Thyroid gland (tissue), 4 donors: Measurements from ENCODE around the gene SEPTIN11. TPM values are rescaled to one million over a fixed set of nuclear protein-coding genes. Genes with fewer than 3 reads are reported as not detected.

Experiments used
- DNase-seq, 2 donors: peaks; one replicate each; pipeline ENCODE4 v3.0.0-alpha.2; 2019
- H3K27ac ChIP-seq, 3 donors: fragments of 200-600 bp; sonication (generic); 1 replicate in 2 of 3; 2 replicates in 1 of 3; pipeline ENCODE4 v1.5.1; 2016 to 2019; ENCODE audit warnings: mild to moderate bottlenecking in 1 of 3, moderate library complexity in 1 of 3
- H3K27me3 ChIP-seq: fragments of 200-600 bp; sonication (generic); one replicate; pipeline ENCODE4 v1.5.1; 2019
- H3K36me3 ChIP-seq, 2 donors: fragments of 200-600 bp; sonication (generic); one replicate each; pipeline ENCODE4 v1.5.1; 2016 to 2019
- H3K4me1 ChIP-seq, 2 donors: fragments of 200-600 bp; sonication (generic); one replicate each; pipeline ENCODE4 v1.5.1; 2017 to 2019
- H3K4me3 ChIP-seq, 3 donors: fragments of 200-600 bp; sonication (generic); replicated peaks in 1 of 3; 1 replicate in 2 of 3; 2 replicates in 1 of 3; pipeline ENCODE4 v1.5.1; 2016; ENCODE audit warnings: mild to moderate bottlenecking in 1 of 3
- H3K9me3 ChIP-seq: fragments of 200-600 bp; sonication (generic); one replicate; pipeline ENCODE4 v1.5.1; 2017
- CTCF ChIP-seq, 6 experiments: fragments of 200-600 bp in 3 of 6; fragments of 450-650 bp in 3 of 6; sonication (generic) in 3 of 6; IDR thresholded peaks; one replicate each; pipeline ENCODE4 v1.5.1; 2016 to 2019; ENCODE audit warnings: antibody characterized with exemption in 6 of 6, mild to moderate bottlenecking in 2 of 6, inconsistent platforms in 1 of 6, moderate library complexity in 1 of 6
- POLR2A ChIP-seq, 2 donors: fragments of 450-650 bp; IDR thresholded peaks; one replicate each; pipeline ENCODE4 v1.6.1; 2017; ENCODE audit warnings: antibody characterized with exemption in 2 of 2, mild to moderate bottlenecking in 2 of 2, moderate library complexity in 1 of 2
- WGBS, 2 donors: methylation state at CpG; one replicate each; pipeline ENCODE4 v1.1.5; 2017; 5-methylcytosine and 5-hydroxymethylcytosine counted together
- intact Hi-C: fragments of 100-400 bp; cut with DNase I; formaldehyde crosslinking; loops from one replicate; pipeline ENCODE4 v1.15.1; 2023
- total RNA-seq, 4 donors: library from RNA; depleted of rRNA; stranded (reverse); fragments of >200 nt; gene quantifications; one replicate each; pipeline ENCODE4 v1.2.3, GENCODE V29; 2016

Gene SEPTIN11
- total RNA-seq, 4 donors from 2014 or later = 39.6 to 207 (median 69.1) TPM

DNA sequence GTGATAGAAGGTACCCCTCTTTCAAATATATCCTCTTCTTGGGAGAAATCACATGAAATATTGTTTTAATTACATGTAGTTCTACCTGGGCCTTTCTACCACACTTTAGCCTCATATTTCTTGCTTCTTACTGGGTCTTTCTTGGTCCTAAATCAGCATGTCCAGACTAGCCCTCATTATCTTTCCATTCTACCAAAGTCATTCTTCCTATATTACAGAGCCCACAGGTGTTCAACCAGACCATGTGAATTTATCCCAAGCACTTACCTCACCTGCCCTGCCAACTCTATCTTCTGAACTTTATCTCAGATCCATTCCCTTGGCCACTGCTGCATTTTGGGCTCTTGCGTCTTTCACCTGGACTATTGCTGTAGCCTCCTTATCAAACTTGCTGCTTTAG lies 39.8 kb upstream of the SEPTIN11 start:
- intact Hi-C loops = no loop called here
- WGBS, 2 donors = 95 to 100% methylated on average over 1 of the region's 1 CpG
- H3K4me1 ChIP-seq = no peaks in the 10 kb centered on the region
- no peak for DNase-seq
- H3K9me3 ChIP-seq = no peaks in the 10 kb centered on the region
- H3K27me3 ChIP-seq = no peaks in the 10 kb centered on the region
- no peak overlapping the region for H3K4me3 ChIP-seq
- no peak for TF ChIP-seq CTCF (IDR thresholded peaks at IDR 0.05)
- TF ChIP-seq POLR2A (IDR thresholded peaks at IDR 0.05) = no peak
- H3K27ac ChIP-seq = no peak overlapping the region
- no peaks in the 10 kb centered on the region for H3K36me3 ChIP-seq

- Histone ChIP-seq H3K9me3 (no peaks in the 10 kb centered on the region), H3K36me3 (no peaks in the 10 kb centered on the region), H3K27me3 (no peaks in the 10 kb centered on the region), H3K27ac (no peak overlapping the region), H3K4me1 (no peaks in the 10 kb centered on the region), H3K4me3 (no peak overlapping the region)
- DNase-seq = no peak
- intact Hi-C loops = no loop called here
- TF ChIP-seq POLR2A (IDR thresholded peaks at IDR 0.05) = no peak
- TF ChIP-seq CTCF (IDR thresholded peaks at IDR 0.05) = no peak
Observed at GRCh38 chr4:76920715-76921114, 28.8 kb upstream of the SEPTIN11 start.

DNA sequence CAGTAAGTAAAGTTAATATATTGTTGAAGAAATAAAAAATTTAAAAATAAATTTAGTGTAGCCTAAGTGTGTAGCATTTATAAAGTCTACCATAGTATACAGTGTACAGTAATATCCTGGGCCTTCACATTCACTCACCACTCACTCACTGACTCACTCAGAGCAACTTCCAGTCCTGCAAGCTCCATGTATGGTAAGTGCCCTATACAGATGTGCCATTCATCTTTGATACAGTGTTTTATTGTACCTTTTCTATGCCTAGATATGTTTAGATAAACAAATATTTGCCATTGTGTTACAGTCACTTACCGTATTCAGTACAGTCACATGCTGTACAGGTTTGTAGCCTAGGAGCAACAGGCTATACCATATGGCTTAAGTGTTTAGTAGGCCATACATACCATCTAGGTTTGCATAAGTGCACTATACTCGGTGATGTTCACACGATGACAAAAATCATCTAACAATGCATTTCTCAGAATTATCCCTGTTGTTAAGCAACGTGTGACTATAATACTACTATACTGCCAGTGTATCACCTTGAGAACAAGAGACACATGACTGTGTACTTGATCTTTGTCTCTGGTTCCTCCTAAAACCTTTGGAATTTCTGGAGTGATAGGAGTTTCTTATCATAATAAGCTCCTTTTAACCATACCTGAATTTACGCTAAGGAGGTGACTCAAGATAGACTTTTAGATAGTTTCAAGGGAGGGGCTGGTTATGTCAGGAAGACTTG lies 25.8 kb upstream of the SEPTIN11 start:
- Histone ChIP-seq H3K4me3 (no peak overlapping the region), H3K27me3 (no peaks in the 10 kb centered on the region), H3K27ac (no peak overlapping the region), H3K36me3 (no peaks in the 10 kb centered on the region), H3K4me1 (no peaks in the 10 kb centered on the region), H3K9me3 (no peaks in the 10 kb centered on the region)
- DNase-seq = no peak
- TF ChIP-seq POLR2A (IDR thresholded peaks at IDR 0.05) = no peak
- TF ChIP-seq CTCF (IDR thresholded peaks at IDR 0.05) = no peak
- 89 to 91% methylated on average over 5 of the region's 5 CpGs for WGBS, 2 donors
- intact Hi-C loops = no loop called here

GRCh38 chr4:76926841-76927240 lies 22.7 kb upstream of the SEPTIN11 start:
- H3K36me3 ChIP-seq = no peaks in the 10 kb centered on the region
- no peaks in the 10 kb centered on the region for H3K4me1 ChIP-seq
- whole genome bisulfite sequencing, 2 donors = 92 to 94% methylated on average over 6 of the region's 6 CpGs
- no peaks in the 10 kb centered on the region for H3K9me3 ChIP-seq
- intact Hi-C loops = no loop called here
- no peak for DNase-seq
- no peak overlapping the region for H3K4me3 ChIP-seq
- TF ChIP-seq CTCF (IDR thresholded peaks at IDR 0.05) (no peak), POLR2A (IDR thresholded peaks at IDR 0.05) (no peak)
- no peaks in the 10 kb centered on the region for H3K27me3 ChIP-seq
- no peak overlapping the region for H3K27ac ChIP-seq

GRCh38 chr4:76930685-76931084 lies 18.9 kb upstream of the SEPTIN11 start:
- no peak overlapping the region for H3K4me3 ChIP-seq
- intact Hi-C loops = no loop called here
- DNase-seq = no peak
- TF ChIP-seq CTCF (IDR thresholded peaks at IDR 0.05) (no peak), POLR2A (IDR thresholded peaks at IDR 0.05) (no peak)
- 96 to 97% methylated on average over 2 of the region's 2 CpGs for WGBS, 2 donors
- H3K36me3 ChIP-seq = no peaks in the 10 kb centered on the region
- no peaks in the 10 kb centered on the region for H3K4me1 ChIP-seq
- no peaks in the 10 kb centered on the region for H3K9me3 ChIP-seq
- H3K27ac ChIP-seq = no peak overlapping the region
- H3K27me3 ChIP-seq = no peaks in the 10 kb centered on the region
